ENCODE data around the gene CDNF.

Gene CDNF

GRCh38 chr10:14784459-14785055 is 53.3 kb downstream of the CDNF start:
- DNase-seq, result no peak

GRCh38 chr10:14782691-14783363 is 55.0 kb downstream of the CDNF start:
- DNase-seq, result no peak

- no peak for DNase-seq
These were observed 56.1 kb downstream of the CDNF start for GRCh38 chr10:14781763-14782162.

- no peak for DNase-seq
These were observed 58.7 kb downstream of the CDNF start for GRCh38 chr10:14779001-14779651.

GRCh38 chr10:14776546-14776945 is 61.3 kb downstream of the CDNF start:
- DNase-seq, result no peak

GRCh38 chr10:14775656-14776055 is 62.2 kb downstream of the CDNF start:
- DNase-seq, result no peak

GRCh38 chr10:14774797-14775196 is 63.0 kb downstream of the CDNF start, which contains the start of gene FAM107B:
Gene FAM107B (minus strand): TSS chr10:14774897. CDS start chr10:14774663, 234 bp downstream.
- DNase-seq, result no peak

GRCh38 chr10:14774214-14774580 is 63.6 kb downstream of the CDNF start:
- DNase-seq, result no peak

GRCh38 chr10:14773551-14774213 is 64.2 kb downstream of the CDNF start:
- no peak for DNase-seq

- no peak for DNase-seq
These were observed 65.4 kb downstream of the CDNF start for GRCh38 chr10:14772399-14772798.

- no peak for DNase-seq
These were observed 66.9 kb downstream of the CDNF start for GRCh38 chr10:14770927-14771326.
